Neuron (in vitro differentiated cells): Measurements from ENCODE around the gene ASXL2.
"Not testable (repeated sequence)": the region's sequence is repeated elsewhere in the genome, so short reads cannot be mapped to it uniquely, and the experiment has no call there.

Source experiments
- H2AFZ ChIP-seq: one replicate; pipeline ENCODE4 v1.6.1; 2013; ENCODE audit warnings: low read depth, mild to moderate bottlenecking, inconsistent platforms, low read length, moderate library complexity
- H3K27me3 ChIP-seq: one replicate; pipeline ENCODE4 v1.6.1; 2013; ENCODE audit warnings: low read length; ENCODE audit not compliant: insufficient read depth
- H3K36me3 ChIP-seq: one replicate; pipeline ENCODE4 v1.6.1; 2013; ENCODE audit warnings: low read length; ENCODE audit not compliant: insufficient read depth
- H3K4me1 ChIP-seq: one replicate; pipeline ENCODE4 v1.6.1; 2013; ENCODE audit warnings: low read length; ENCODE audit not compliant: insufficient read depth
- H3K4me3 ChIP-seq: 2 replicates; pipeline ENCODE4 v1.5.1; 2013; ENCODE audit warnings: mild to moderate bottlenecking, low read length, moderate library complexity
- H3K9me3 ChIP-seq: one replicate; pipeline ENCODE4 v1.6.1; 2013; ENCODE audit warnings: low read length

Gene ASXL2

DNA sequence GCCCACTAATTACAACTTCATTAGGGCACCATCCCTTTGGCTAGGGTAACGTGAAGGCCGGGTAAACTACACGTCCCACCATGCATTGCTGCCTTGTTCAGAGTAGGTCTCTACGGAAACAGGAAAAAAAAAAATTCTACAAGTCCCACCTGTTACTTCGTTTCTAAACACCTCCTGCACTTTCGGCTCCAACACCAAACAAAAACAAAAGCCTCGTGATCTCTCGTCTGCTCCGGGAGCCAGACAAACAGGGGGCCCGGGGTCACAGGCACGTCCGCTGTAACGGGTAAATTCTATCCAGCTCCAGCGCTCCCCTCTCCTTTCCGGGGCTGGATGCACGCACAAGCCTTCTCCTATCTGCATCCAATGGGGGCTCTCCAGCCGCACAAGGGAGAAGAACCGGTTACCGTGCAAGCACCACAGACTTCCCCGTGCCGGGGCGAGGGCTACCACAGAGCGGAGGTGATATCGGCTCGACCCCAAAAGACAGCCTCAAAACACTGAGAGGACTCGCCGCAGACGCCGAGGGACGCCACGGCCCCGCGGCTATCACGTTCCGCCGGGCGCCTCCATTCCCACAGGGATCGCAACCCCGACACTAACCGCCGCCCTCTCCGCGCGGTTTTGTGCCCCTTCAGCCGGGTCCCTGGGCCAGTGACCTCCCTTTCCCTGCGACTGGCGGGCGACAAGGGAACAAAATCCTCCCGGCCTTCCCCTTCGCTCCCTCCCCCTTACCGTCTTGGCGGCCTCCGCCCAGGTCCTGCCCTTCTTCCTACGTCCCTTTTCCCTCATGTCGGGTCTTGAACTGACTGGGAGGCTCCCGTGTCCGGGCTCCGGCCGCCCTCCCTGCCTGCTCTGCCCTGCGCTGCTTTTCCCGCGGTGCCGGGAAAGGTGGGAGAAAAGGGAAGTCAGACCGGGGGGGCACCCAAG is 591 bp downstream of the ASXL2 start:
- H3K4me3 ChIP-seq: peak overlapping the region; percentile 94
- H2AFZ ChIP-seq: peak overlapping the region; percentile 89
- H3K27me3 ChIP-seq: no peaks in the 10 kb centered on the region
- peaks cover 6% of the 10 kb centered on the region for H3K36me3 ChIP-seq
- H3K9me3 ChIP-seq: no peaks in the 10 kb centered on the region
- H3K4me1 ChIP-seq: peaks cover 14% of the 10 kb centered on the region

- Histone ChIP-seq H3K36me3 (peaks cover 17% of the 10 kb centered on the region), H3K9me3 (no peaks in the 10 kb centered on the region), H3K27me3 (no peaks in the 10 kb centered on the region), H2AFZ (no peak overlapping the region), H3K4me1 (peaks cover 14% of the 10 kb centered on the region), H3K4me3 (no peak overlapping the region)
These were observed 6.2 kb downstream of the ASXL2 start for GRCh38 chr2:25872134-25872533.

GRCh38 chr2:25867396-25868003 is 10.8 kb downstream of the ASXL2 start:
- peaks cover 11% of the 10 kb centered on the region for H3K36me3 ChIP-seq
- peaks cover 5% of the 10 kb centered on the region for H3K4me1 ChIP-seq
- H3K9me3 ChIP-seq: peaks cover 2% of the 10 kb centered on the region
- no peak overlapping the region for H3K4me3 ChIP-seq
- H3K27me3 ChIP-seq: no peaks in the 10 kb centered on the region
- no peak overlapping the region for H2AFZ ChIP-seq

GRCh38 chr2:25856377-25856776 is 21.9 kb downstream of the ASXL2 start:
- no peaks in the 10 kb centered on the region for H3K27me3 ChIP-seq
- no peak overlapping the region for H2AFZ ChIP-seq
- no peaks in the 10 kb centered on the region for H3K9me3 ChIP-seq
- H3K4me3 ChIP-seq: no peak overlapping the region
- no peaks in the 10 kb centered on the region for H3K36me3 ChIP-seq
- no peaks in the 10 kb centered on the region for H3K4me1 ChIP-seq

GRCh38 chr2:25855065-25855464 is 23.2 kb downstream of the ASXL2 start:
- Histone ChIP-seq H3K27me3 (no peaks in the 10 kb centered on the region), H3K36me3 (no peaks in the 10 kb centered on the region), H3K4me3 (no peak overlapping the region), H2AFZ (no peak overlapping the region), H3K9me3 (no peaks in the 10 kb centered on the region), H3K4me1 (no peaks in the 10 kb centered on the region)

GRCh38 chr2:25854613-25855012 is 23.7 kb downstream of the ASXL2 start:
- H3K27me3 ChIP-seq: no peaks in the 10 kb centered on the region
- H3K4me1 ChIP-seq: no peaks in the 10 kb centered on the region
- no peak overlapping the region for H2AFZ ChIP-seq
- no peak overlapping the region for H3K4me3 ChIP-seq
- no peaks in the 10 kb centered on the region for H3K9me3 ChIP-seq
- no peaks in the 10 kb centered on the region for H3K36me3 ChIP-seq

DNA sequence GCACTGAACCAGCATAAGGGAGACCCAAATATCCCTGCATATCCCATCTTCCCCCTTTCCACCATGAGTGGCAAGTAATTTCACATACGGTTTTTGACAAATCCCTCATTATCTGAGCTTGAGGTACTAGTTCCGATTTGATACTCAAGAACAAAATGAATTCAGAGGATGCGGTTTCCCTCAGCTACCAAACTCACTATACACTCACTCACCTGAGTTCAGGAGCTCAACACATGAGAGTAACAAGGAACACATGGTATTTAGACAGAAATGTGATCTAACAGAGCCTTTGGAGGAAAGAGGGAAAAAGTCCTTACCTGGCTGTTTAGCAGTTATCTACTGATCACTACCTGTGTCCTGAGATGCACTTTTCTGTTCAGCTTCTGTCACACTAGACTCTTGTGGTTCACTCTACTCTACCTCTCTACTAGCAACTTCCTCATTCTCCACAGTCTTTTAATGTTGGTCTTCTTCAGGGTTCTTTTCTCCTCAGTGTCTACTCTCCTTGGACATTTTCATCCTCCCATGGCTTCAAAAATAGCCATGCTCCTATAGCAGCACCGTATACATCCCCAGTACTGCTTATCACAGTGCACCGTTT is 25.1 kb downstream of the ASXL2 start:
- Histone ChIP-seq H3K36me3 (no peaks in the 10 kb centered on the region), H3K4me3 (no peak overlapping the region), H2AFZ (no peak overlapping the region), H3K4me1 (no peaks in the 10 kb centered on the region), H3K27me3 (no peaks in the 10 kb centered on the region), H3K9me3 (no peaks in the 10 kb centered on the region)

DNA sequence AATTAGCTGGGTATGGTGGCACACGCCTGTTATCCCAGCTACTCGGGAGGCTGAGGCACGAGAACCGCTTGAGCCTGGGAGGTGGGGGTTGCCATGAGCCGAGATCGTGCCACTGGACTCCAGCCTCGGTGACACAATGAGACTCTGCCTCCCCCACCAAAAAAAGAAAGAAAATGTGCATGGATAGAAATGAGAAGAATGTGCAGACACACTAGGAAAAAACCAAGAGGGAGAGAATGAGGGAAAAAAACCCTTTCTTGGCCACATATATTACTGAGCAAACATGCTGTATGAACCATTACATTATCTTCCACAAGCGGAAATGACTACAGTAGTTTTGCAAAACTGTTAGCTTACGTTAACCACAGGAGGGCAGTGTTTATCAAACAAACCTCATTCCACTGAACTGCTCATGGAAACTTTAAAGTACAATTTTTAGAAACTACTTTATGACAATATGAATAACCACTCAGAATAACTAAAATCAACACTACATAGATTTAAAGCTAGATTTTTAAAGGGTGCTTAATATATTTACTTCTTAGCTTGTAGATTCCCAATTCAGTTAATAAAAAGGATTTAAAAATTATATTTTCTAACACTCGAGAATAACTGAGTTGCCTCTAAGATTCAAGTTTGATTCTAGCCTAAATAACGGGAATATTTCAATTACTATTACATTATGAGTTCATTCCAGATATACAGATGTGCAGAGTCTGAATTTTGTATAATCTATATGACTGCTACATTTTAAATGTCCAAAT is 26.4 kb downstream of the ASXL2 start:
- Histone ChIP-seq H3K36me3 (no peaks in the 10 kb centered on the region), H2AFZ (no peak overlapping the region), H3K27me3 (no peaks in the 10 kb centered on the region), H3K4me3 (no peak overlapping the region), H3K4me1 (no peaks in the 10 kb centered on the region), H3K9me3 (no peaks in the 10 kb centered on the region)

DNA sequence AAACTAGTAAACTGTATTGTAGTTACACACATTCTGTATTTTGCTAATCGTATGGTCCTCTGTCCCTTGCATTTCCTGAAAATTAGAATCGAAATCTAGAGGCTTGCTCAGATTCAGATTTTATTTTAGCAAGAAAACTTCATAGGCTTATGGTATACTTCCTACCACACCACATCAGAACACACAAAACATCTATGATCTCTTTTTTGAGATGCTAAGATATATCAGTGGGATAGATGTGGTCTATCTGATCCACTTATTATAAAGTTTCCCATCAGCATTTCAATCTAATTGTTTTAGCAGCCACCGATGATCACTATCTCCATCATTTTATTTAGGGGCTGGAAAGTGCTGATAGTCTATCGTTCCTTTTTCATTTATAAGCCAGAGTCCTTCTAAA is 27.9 kb downstream of the ASXL2 start:
- H3K4me1 ChIP-seq, H3K27me3 ChIP-seq, H3K36me3 ChIP-seq, H3K9me3 ChIP-seq, H2AFZ ChIP-seq, H3K4me3 ChIP-seq: not testable (repeated sequence)

- H3K9me3 ChIP-seq, H2AFZ ChIP-seq, H3K36me3 ChIP-seq, H3K4me1 ChIP-seq, H3K4me3 ChIP-seq, H3K27me3 ChIP-seq: not testable (repeated sequence)
These were observed 28.9 kb downstream of the ASXL2 start for GRCh38 chr2:25849350-25849749.

DNA sequence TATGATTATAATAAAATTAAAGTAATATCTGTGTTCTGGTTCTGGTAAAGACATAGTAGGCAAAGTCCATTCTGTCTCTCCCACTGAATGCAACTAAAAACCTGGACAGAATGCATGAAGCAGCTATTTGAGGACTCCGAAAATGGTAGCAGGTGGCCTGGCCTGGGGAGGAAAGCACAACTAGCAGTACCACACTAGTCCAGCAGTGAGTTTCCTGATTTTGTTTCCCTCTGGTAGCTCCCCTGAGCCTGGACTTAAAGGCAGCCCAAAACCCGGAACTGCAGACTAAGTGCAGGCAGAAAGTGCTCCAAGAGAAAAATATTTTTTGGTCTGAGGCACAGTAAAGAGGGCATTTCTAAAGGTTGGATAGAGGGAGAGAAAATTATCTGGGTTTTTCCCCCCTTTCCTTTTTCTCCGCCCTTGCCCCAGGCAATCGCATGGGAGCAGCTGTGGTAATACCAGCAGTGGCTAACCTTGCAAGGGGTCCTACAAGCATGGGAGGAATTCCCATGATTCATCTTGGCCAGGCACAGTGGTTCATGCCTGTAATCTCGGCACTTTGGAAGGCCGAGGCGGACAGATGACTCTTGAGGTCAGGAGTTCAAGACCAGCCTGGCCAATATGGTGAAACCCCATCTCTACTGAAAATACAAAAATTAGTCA is 32.3 kb downstream of the ASXL2 start:
- peaks cover 16% of the 10 kb centered on the region for H3K36me3 ChIP-seq
- no peak overlapping the region for H2AFZ ChIP-seq
- no peaks in the 10 kb centered on the region for H3K4me1 ChIP-seq
- H3K27me3 ChIP-seq: no peaks in the 10 kb centered on the region
- no peaks in the 10 kb centered on the region for H3K9me3 ChIP-seq
- H3K4me3 ChIP-seq: no peak overlapping the region

DNA sequence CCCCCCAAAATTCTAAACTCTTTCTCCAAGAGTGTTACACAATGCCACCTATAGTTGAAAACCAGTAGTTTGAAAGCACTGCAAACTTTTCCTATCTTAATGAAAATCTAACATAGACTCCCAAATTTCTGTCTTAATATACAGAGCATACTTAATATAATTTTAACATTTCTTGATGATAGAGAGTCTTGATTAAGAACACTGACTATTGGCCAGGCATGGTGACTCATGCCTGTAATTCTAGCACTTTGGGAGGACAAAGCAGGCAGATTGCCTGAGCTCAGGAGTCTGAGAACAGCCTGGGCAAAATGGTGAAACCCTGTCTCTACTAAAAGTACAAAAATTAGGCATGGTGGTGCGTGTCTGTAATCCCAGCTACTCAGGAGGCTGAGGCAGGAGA is 34.2 kb downstream of the ASXL2 start:
- Histone ChIP-seq H3K4me1 (no peaks in the 10 kb centered on the region), H3K36me3 (peaks cover 20% of the 10 kb centered on the region), H3K27me3 (no peaks in the 10 kb centered on the region), H3K9me3 (no peaks in the 10 kb centered on the region), H3K4me3 (no peak overlapping the region), H2AFZ (no peak overlapping the region)
